ENCODE data around the gene CPEB3.

GRCh38 chr10:92111336-92111939, 179.4 kb downstream of the CPEB3 start:
- TF ChIP-seq CTCF (IDR thresholded peaks at IDR 0.05) (no peak), ZFX (IDR thresholded peaks at IDR 0.05; ENCODE audit: borderline replicate concordance) (no peak)
